HCT116 (cell line): ENCODE measurements around the gene CALN1. TPM values are rescaled to one million over a fixed set of nuclear protein-coding genes. Genes with fewer than 3 reads are reported as not detected.

Experiments
- ATAC-seq: fragments of 200-7000 bp; cut with Tn5 transposase; 2 replicates; pipeline ENCODE4 v1.9.1; 2020; ENCODE audit warnings: mild to moderate bottlenecking, moderate library complexity
- BruUV-seq: library from RNA; stranded (reverse); fragments of 400-500 nt; replicated peaks from 2 replicates; lab custom pipeline; 2021; lab: Mats Ljungman, UMichigan
- CTCF ChIA-PET: fragments of 300-600 bp; sonication (Branson Sonifier 250); formaldehyde crosslinking; loops from one replicate; lab custom pipeline; 2021; ENCODE audit warnings: antibody characterized with exemption; lab: Charles Lee
- POLR2A ChIA-PET: fragments of 300-600, 350-600 bp; sonication (Branson Sonifier 250); formaldehyde crosslinking; loops from one replicate; lab custom pipeline; 2021; ENCODE audit warnings: antibody characterized with exemption; lab: Charles Lee
- RAD21 ChIA-PET, 2 experiments: fragments of 300-600 bp; sonication (Branson Sonifier 250); formaldehyde crosslinking; loops; one replicate each; lab custom pipeline; 2023; ENCODE audit warnings: low total read pairs in 2 of 2; ENCODE audit not compliant: uncharacterized antibody in 2 of 2, unreplicated experiment in 2 of 2, low non-redundant PET in 1 of 2; lab: Charles Lee
- DNase-seq: peaks from one replicate; pipeline ENCODE4 v3.0.0-alpha.2; 2010; ENCODE audit warnings: low read depth, low spot score
- H2AFZ ChIP-seq: fragments of 200-600 bp; shearing (Covaris generic), sonication (generic); 2 replicates; pipeline ENCODE4 v1.6.1; 2017; ENCODE audit warnings: low read depth, mixed run types, mixed read lengths, antibody characterized with exemption, low read length; ENCODE audit not compliant: poor library complexity, severe bottlenecking
- H3K27ac ChIP-seq: 2 replicates; pipeline ENCODE4 v1.5.1; 2012; ENCODE audit warnings: low read depth, low read length
- H3K27me3 ChIP-seq: fragments of 200-600 bp; sonication (generic); 2 replicates; pipeline ENCODE4 v1.6.1; 2016; ENCODE audit warnings: mixed run types, low read length, mixed read lengths; ENCODE audit not compliant: insufficient read depth
- H3K36me3 ChIP-seq, 2 experiments: fragments of 200-500 bp in 1 of 2; fragments of 200-600 bp in 1 of 2; sonication (Bioruptor generic) in 1 of 2; sonication (generic) in 1 of 2; 2 replicates each; pipeline versions ENCODE4 v1.5.1 to v1.6.1; 2014 to 2016; ENCODE audit warnings: low read length in 2 of 2, inconsistent platforms in 1 of 2, mixed read lengths in 1 of 2, mixed run types in 1 of 2; ENCODE audit not compliant: insufficient read depth in 2 of 2, control insufficient read depth in 1 of 2
- H3K4me1 ChIP-seq, 2 experiments: fragments of 200-600 bp in 1 of 2; sonication (generic) in 1 of 2; 2 replicates each; pipeline versions ENCODE4 v1.5.1 to v1.6.1; 2012 to 2017; ENCODE audit warnings: low read length in 2 of 2, inconsistent platforms in 1 of 2, mild to moderate bottlenecking in 1 of 2, mixed read lengths in 1 of 2, mixed run types in 1 of 2, moderate library complexity in 1 of 2; ENCODE audit not compliant: insufficient read depth in 2 of 2, control insufficient read depth in 1 of 2
- H3K4me2 ChIP-seq: fragments of 200-600 bp; sonication (generic); 2 replicates; pipeline ENCODE4 v1.6.1; 2017; ENCODE audit warnings: mixed run types, low read length, mixed read lengths
- H3K4me3 ChIP-seq, 2 experiments: fragments of 200-600 bp in 1 of 2; sonication (generic) in 1 of 2; replicated peaks in 1 of 2; 2 replicates each; pipeline ENCODE4 v1.5.1; 2011 to 2016; ENCODE audit warnings: low read length in 2 of 2, control low read depth in 1 of 2, low read depth in 1 of 2, mild to moderate bottlenecking in 1 of 2, mixed read lengths in 1 of 2, mixed run types in 1 of 2
- H3K79me2 ChIP-seq: fragments of 200-600 bp; sonication (generic); 2 replicates; pipeline ENCODE4 v1.6.1; 2017; ENCODE audit warnings: mild to moderate bottlenecking, mixed run types, low read length, moderate library complexity, mixed read lengths; ENCODE audit not compliant: insufficient read depth
- H3K9ac ChIP-seq: fragments of 200-600 bp; sonication (generic); 2 replicates; pipeline ENCODE4 v1.6.1; 2016; ENCODE audit warnings: low read length, mixed read lengths
- H3K9me2 ChIP-seq: fragments of 200-600 bp; sonication (generic), shearing (Covaris generic); 2 replicates; pipeline ENCODE4 v1.6.1; 2017; ENCODE audit warnings: mixed run types, mild to moderate bottlenecking, moderate library complexity; ENCODE audit not compliant: insufficient read depth
- H3K9me3 ChIP-seq, 2 experiments: fragments of 200-500 bp in 1 of 2; fragments of 200-600 bp in 1 of 2; sonication (Bioruptor generic) in 1 of 2; sonication (generic) in 1 of 2; 2 replicates each; pipeline ENCODE4 v1.6.1; 2014 to 2017; ENCODE audit warnings: low read length in 2 of 2, mixed read lengths in 2 of 2, inconsistent platforms in 1 of 2, low read depth in 1 of 2, mild to moderate bottlenecking in 1 of 2, mixed run types in 1 of 2, moderate library complexity in 1 of 2; ENCODE audit not compliant: control insufficient read depth in 1 of 2, insufficient read depth in 1 of 2
- H4K20me1 ChIP-seq: fragments of 200-600 bp; sonication (generic), shearing (Covaris generic); 2 replicates; pipeline ENCODE4 v1.6.1; 2017; ENCODE audit warnings: mixed run types, mild to moderate bottlenecking, moderate library complexity; ENCODE audit not compliant: insufficient read depth
- ATF3 ChIP-seq: IDR thresholded peaks from 2 replicates; pipeline ENCODE4 v1.6.1; 2012
- CBX3 ChIP-seq: IDR thresholded peaks from 2 replicates; pipeline ENCODE4 v1.6.1; 2012; ENCODE audit warnings: low read depth
- CEBPB ChIP-seq: IDR thresholded peaks from 2 replicates; pipeline ENCODE4 v1.6.1; 2012; ENCODE audit warnings: low read depth
- CTCF ChIP-seq, 3 experiments: fragments of 200-600 bp in 1 of 3; sonication (generic) in 1 of 3; IDR thresholded peaks in 2 of 3; conservative IDR thresholded peaks in 1 of 3; 2 replicates each; pipeline ENCODE4 v1.5.1; 2012 to 2017; ENCODE audit warnings: low read depth in 2 of 3, low read length in 2 of 3, antibody characterized with exemption in 1 of 3, borderline replicate concordance in 1 of 3, control low read depth in 1 of 3, mild to moderate bottlenecking in 1 of 3, mixed read lengths in 1 of 3, mixed run types in 1 of 3, moderate library complexity in 1 of 3; ENCODE audit not compliant: insufficient read depth in 1 of 3
- EGR1 ChIP-seq: IDR thresholded peaks from 2 replicates; pipeline ENCODE4 v1.6.1; 2012; ENCODE audit warnings: low read depth
- EZH2 ChIP-seq: fragments of 200-600 bp; sonication (generic); IDR thresholded peaks from 2 replicates; pipeline ENCODE4 v1.6.1; 2017; ENCODE audit warnings: antibody characterized with exemption, mixed run types
- FOSL1 ChIP-seq: IDR thresholded peaks from 2 replicates; pipeline ENCODE4 v1.6.1; 2012; ENCODE audit warnings: low read depth
- JUND ChIP-seq: IDR thresholded peaks from 2 replicates; pipeline ENCODE4 v1.6.1; 2012
- MAX ChIP-seq: IDR thresholded peaks from 2 replicates; pipeline ENCODE4 v1.6.1; 2012
- POLR2A ChIP-seq: IDR thresholded peaks from 2 replicates; pipeline ENCODE4 v1.7.0; 2011; ENCODE audit warnings: borderline replicate concordance; ENCODE audit not compliant: insufficient read depth, insufficient read length; ENCODE audit errors: extremely low read depth
- POLR2AphosphoS5 ChIP-seq: IDR thresholded peaks from 2 replicates; pipeline ENCODE4 v1.6.1; 2011; ENCODE audit warnings: mild to moderate bottlenecking, low read depth, low read length, moderate library complexity
- RAD21 ChIP-seq: IDR thresholded peaks from 2 replicates; pipeline ENCODE4 v1.6.1; 2012; ENCODE audit warnings: low read depth, mild to moderate bottlenecking
- REST ChIP-seq: IDR thresholded peaks from 2 replicates; pipeline ENCODE4 v1.6.1; 2012; ENCODE audit warnings: low read depth
- SP1 ChIP-seq: IDR thresholded peaks from 2 replicates; pipeline ENCODE4 v1.6.1; 2012; ENCODE audit warnings: low read depth
- SRF ChIP-seq: IDR thresholded peaks from 2 replicates; pipeline ENCODE4 v1.6.1; 2012; ENCODE audit warnings: low read depth
- TCF7L2 ChIP-seq: IDR thresholded peaks from 2 replicates; pipeline ENCODE4 v1.7.0; 2011; ENCODE audit warnings: borderline replicate concordance, inconsistent platforms; ENCODE audit not compliant: insufficient read depth, insufficient read length; ENCODE audit errors: extremely low read depth
- YY1 ChIP-seq: IDR thresholded peaks from 2 replicates; pipeline ENCODE4 v1.6.1; 2011; ENCODE audit warnings: low read length, low read depth, moderate library complexity, mild to moderate bottlenecking; ENCODE audit not compliant: insufficient replicate concordance; ENCODE audit errors: extremely low read depth
- ZBTB33 ChIP-seq: IDR thresholded peaks from 2 replicates; pipeline ENCODE4 v1.6.1; 2011; ENCODE audit warnings: mild to moderate bottlenecking, low read length, moderate library complexity; ENCODE audit not compliant: insufficient replicate concordance; ENCODE audit errors: extremely low read depth
- ZFX ChIP-seq: fragments of 450-650 bp; IDR thresholded peaks from 2 replicates; pipeline ENCODE4 v1.6.1; 2017
- ZNF274 ChIP-seq: fragments of 200-500 bp; sonication (Bioruptor generic); IDR thresholded peaks from 2 replicates; pipeline ENCODE4 v1.6.1; 2014; ENCODE audit warnings: mild to moderate bottlenecking, low read depth, low read length, inconsistent platforms
- intact Hi-C: fragments of 100-400 bp; cut with micrococcal nuclease; formaldehyde crosslinking; loops from 2 replicates; pipeline ENCODE4 v1.10.0; 2022
- total RNA-seq: library from RNA; stranded (reverse); gene quantifications from one replicate; pipeline ENCODE4 v1.2.1, GENCODE V29; 2021; ENCODE audit not compliant: unreplicated experiment

The CALN1 gene
- total RNA-seq, 1 experiment from 2014 or later = 0.17 TPM

GRCh38 chr7:72078301-72078700 lies 333.8 kb downstream of the CALN1 start:
- TF ChIP-seq REST = no peak
- no peak for TF ChIP-seq TCF7L2
- no peak for TF ChIP-seq ZNF274
- TF ChIP-seq ATF3 = no peak
- no peak for TF ChIP-seq FOSL1
- TF ChIP-seq CEBPB = no peak
- TF ChIP-seq JUND = no peak
- TF ChIP-seq RAD21 = no peak
- no peak for TF ChIP-seq YY1
- no peak for TF ChIP-seq ZBTB33
- TF ChIP-seq POLR2A = no peak
- no peak for TF ChIP-seq SP1
- no peak for TF ChIP-seq CBX3
- no peak for TF ChIP-seq SRF
- no peak for TF ChIP-seq ZFX
- TF ChIP-seq EZH2 = no peak
- TF ChIP-seq CTCF (IDR thresholded peaks at IDR 0.05 in 2 of 3, conservative IDR thresholded peaks at IDR 0.05 in 1 of 3; ENCODE audit: borderline replicate concordance in 1 of 3, insufficient read depth in 1 of 3, low read depth in 2 of 3, low read length in 2 of 3) = no peak
- TF ChIP-seq MAX = no peak
- TF ChIP-seq EGR1 = no peak
- no peak for TF ChIP-seq POLR2AphosphoS5
- TF ChIP-seq, all 23 proteins: peak for 0
- H4K20me1 ChIP-seq = no peaks in the 10 kb centered on the region
- H3K9me2 ChIP-seq = no peaks in the 10 kb centered on the region
- no peaks in the 10 kb centered on the region for H3K79me2 ChIP-seq
- ChIA-PET RAD21 (no interaction called here), CTCF (no interaction called here), POLR2A (no interaction called here)
- H3K4me3 ChIP-seq = no peak overlapping the region
- BruUV-seq = no TSS peak
- no peak for ATAC-seq
- H3K36me3 ChIP-seq = no peaks in the 10 kb centered on the region
- peaks cover 0 to 6% of the 10 kb centered on the region in 2 experiments; a peak in 1 of 4 replicates for H3K9me3 ChIP-seq
- H3K4me2 ChIP-seq = no peak overlapping the region
- H3K4me1 ChIP-seq = no peaks in the 10 kb centered on the region
- no peak for DNase-seq
- H3K9ac ChIP-seq = no peak overlapping the region
- no peaks in the 10 kb centered on the region for H3K27me3 ChIP-seq
- H2AFZ ChIP-seq = no peak overlapping the region
- no peak overlapping the region for H3K27ac ChIP-seq
- intact Hi-C loops = no loop called here
